ENCODE results near the gene TMBIM1.

DNA sequence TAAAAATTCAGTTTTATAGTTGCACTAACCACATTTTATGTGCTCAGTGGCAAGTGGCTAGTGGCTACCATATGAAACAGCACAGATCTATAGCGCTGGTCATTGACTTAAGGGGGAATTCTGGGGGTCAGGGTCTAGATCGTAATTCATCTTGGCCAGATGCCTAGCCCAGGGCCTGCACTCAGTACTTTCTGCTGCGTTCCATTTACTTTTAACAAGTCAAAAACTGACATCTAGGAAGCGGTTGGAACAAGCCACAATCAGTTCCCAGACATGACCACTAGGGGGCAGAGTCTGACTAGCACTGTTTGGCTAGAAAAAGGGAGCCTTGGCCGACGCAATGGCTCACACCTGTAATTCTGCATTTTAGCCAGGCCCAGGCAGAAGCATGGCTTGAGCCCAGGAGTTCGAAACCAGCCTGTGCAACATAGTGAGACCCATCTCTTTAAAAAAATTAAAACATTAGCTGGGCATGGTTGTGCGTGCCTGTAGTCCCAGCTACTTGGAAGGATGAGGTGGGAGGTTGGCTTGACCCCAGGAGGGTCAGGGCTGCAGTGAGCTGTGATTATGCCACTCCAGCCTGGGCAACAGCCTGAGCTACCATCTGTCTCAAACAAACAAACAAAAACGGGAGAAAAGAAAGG lies 9.0 kb upstream of the TMBIM1 start:
- TF ChIP-seq CTCF (IDR thresholded peaks at IDR 0.05) (peak; percentile 94 to 98 (median 96)), POLR2AphosphoS5 (IDR thresholded peaks at IDR 0.05) (peak in 1 of 2 donors; percentile 34), POLR2A (IDR thresholded peaks at IDR 0.05) (no peak), EP300 (IDR thresholded peaks at IDR 0.05) (no peak)
